GM10248 (cell line): Measurements from ENCODE around the gene WWC2.

Experiments used
- CTCF ChIA-PET: fragments of 300-600 bp; sonication (Branson Sonifier 250); formaldehyde crosslinking; extraction: SDS; loops from one replicate; lab custom pipeline; 2021; ENCODE audit warnings: antibody characterized with exemption; lab: Yijun Ruan, JAX
- POLR2A ChIA-PET: fragments of 350-650 bp; sonication (Branson Sonifier 250); formaldehyde crosslinking; extraction: SDS; loops from one replicate; lab custom pipeline; 2020; ENCODE audit warnings: antibody characterized with exemption; lab: Yijun Ruan, JAX
- DNase-seq: peaks from one replicate; pipeline ENCODE4 v3.0.0; 2012; ENCODE audit errors: extremely low spot score
- CTCF ChIP-seq: IDR thresholded peaks from 2 replicates; pipeline ENCODE4 v1.5.1; 2012; ENCODE audit warnings: mild to moderate bottlenecking, low read depth; ENCODE audit errors: extremely low read depth, missing control alignments, control extremely low read depth

The WWC2 gene

DNA sequence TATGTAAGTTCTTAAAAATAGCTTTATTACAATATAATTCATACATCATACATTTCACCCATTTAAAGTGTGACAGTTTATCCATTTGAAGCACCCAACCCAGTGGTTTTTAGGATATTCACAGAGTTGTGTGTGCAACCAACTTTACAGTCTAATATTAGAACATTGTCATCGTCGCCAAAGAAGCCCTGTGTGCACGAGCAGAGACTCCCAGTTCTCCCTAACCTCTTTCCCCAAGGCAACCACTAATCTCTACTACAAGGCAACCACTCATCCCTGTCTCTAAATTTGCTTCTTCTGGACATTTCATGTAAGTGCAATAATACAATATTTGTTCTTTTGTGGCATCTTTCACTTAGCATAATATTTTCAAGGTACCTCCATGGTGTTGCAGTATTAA is 173.3 kb downstream of the WWC2 start:
- no peak for TF ChIP-seq CTCF
- ChIA-PET POLR2A (no interaction called here), CTCF (interaction anchor here (3.4 kb wide), 1 partner anchor 10 kb away, joined by 15 read pairs; no protein-coding TSS in a partner anchor)
- DNase-seq = no peak

DNA sequence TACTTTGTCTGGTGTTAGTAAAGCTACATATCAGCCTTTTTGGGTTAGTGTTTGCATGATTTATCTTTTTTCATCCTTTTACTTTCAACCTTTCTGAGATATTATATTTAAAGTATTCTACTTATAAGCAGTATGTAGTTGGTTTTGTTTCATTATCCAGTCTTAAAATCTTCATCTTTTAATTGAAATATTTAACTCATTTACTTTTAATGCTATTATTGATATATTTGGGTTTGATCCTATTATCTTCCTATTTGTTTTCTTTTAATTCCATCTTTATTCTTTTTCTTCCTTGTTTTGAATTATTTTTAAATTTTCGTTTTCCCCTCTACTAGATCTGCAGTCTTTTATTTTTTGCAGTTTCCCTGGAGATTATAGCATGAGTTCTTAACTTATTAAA is 177.0 kb downstream of the WWC2 start:
- POLR2A ChIA-PET = no interaction called here
- no peak for DNase-seq
- CTCF ChIA-PET = interaction anchor here (1.1 to 1.4 kb wide), 2 partner anchors 14 to 339 kb away, joined by 3 read pairs; no protein-coding TSS in a partner anchor
- TF ChIP-seq CTCF = no peak

DNA sequence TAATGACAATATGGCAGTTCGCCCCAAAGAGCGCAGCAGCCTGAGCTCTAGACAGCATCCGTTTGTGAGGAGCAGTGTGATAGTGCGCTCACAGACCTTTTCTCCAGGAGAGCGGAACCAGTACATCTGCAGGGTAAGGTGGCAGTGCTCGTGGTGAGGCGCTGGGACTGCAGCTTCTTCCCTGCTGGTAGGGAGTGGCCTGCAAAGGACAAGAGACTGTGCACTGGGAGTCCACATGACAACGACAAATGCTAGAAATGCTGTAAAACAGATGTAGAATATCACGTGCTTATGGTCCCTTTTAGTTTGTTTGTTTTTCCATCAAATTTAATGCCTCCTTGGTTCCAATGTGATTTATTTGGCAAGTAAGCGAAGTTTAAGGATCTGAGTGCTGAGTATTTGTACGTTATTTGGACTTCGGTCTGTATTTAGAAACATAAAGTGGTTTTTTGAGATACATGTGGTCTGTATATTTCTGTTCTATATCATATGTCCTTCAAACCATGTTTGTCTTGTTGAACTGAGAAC is 185.3 kb downstream of the WWC2 start:
- no peak for TF ChIP-seq CTCF
- no peak for DNase-seq
- POLR2A ChIA-PET = no interaction called here
- CTCF ChIA-PET = no interaction called here

DNA sequence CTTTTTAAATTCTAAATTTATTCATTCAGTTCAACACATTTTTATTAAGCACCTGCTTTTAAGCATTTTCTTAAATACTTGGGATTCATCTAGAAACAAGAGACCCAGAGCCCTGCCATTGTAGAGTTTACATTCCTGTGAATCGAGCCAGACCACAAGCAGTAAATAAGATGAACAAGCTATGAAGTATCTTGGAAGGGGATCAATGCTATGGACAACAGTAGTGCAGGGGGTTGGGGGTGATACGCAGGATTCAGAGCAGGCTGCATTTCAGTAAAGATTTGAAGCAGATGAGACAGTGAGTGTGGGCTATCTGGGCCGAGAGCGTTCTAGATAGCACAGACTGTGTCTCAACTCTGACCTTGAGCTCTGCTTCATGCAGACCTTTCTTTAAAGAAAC is 185.9 kb downstream of the WWC2 start:
- ChIA-PET POLR2A (no interaction called here), CTCF (no interaction called here)
- no peak for TF ChIP-seq CTCF
- no peak for DNase-seq

DNA sequence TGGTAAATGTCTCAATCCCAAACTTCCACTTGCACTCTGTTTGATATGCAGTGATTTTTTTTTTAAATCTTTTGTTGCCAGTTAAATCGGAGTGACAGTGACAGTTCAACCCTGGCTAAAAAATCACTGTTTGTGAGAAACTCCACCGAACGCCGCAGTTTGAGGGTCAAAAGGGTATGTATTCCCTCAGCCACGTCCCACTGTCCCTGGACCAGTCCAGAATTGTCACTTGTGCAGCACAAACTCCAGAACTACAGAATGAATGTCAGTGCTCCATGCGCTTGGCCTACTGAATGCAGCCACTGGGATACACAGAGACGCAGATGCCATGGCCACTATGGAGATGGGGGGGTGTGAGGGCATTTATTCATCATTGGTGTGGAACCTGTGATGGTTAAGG is 186.8 kb downstream of the WWC2 start:
- POLR2A ChIA-PET = no interaction called here
- no peak for DNase-seq
- TF ChIP-seq CTCF = no peak
- CTCF ChIA-PET = interaction anchor here (1.7 kb wide), 1 partner anchor 24 kb away, joined by 6 read pairs; no protein-coding TSS in a partner anchor

GRCh38 chr4:183286590-183287308 is 187.7 kb downstream of the WWC2 start:
- POLR2A ChIA-PET = no interaction called here
- no peak for TF ChIP-seq CTCF
- CTCF ChIA-PET = interaction anchor here (1.7 kb wide), 1 partner anchor 25 kb away, joined by 6 read pairs; no protein-coding TSS in a partner anchor
- DNase-seq = no peak
